Fibroblast of lung (primary cell): Measurements from ENCODE around the gene CLIC4.

ENCODE experiments used
- CTCF ChIP-seq, 2 donors: IDR thresholded peaks in 1 of 2; conservative IDR thresholded peaks in 1 of 2; 1 replicate in 1 of 2; 2 replicates in 1 of 2; pipeline ENCODE4 v1.5.1; 2011 to 2012; ENCODE audit warnings: low read length in 2 of 2, control low read depth in 1 of 2, inconsistent platforms in 1 of 2, low read depth in 1 of 2, mild to moderate bottlenecking in 1 of 2
- EZH2 ChIP-seq: IDR thresholded peaks from 2 replicates; pipeline ENCODE4 v1.5.1; 2012; ENCODE audit warnings: low read length, control low read depth, mild to moderate bottlenecking; ENCODE audit errors: missing control alignments

- no peak for TF ChIP-seq CTCF (conservative IDR thresholded peaks at IDR 0.05 in 1 of 2, IDR thresholded peaks at IDR 0.05 in 1 of 2; ENCODE audit: low read depth in 1 of 2, low read length in 2 of 2)
- TF ChIP-seq EZH2 = no peak
Measured at GRCh38 chr1:24699628-24700027, 45.6 kb upstream of the CLIC4 start.
